HepG2 (cell line): ENCODE data around the gene MAP2K2. TPM values are rescaled to one million over a fixed set of nuclear protein-coding genes. Genes with fewer than 3 reads are reported as not detected.

ENCODE experiments used
- AGO1 ChIP-seq: fragments of 200-400 bp; formaldehyde crosslinking; IDR thresholded peaks from 2 replicates; pipeline ENCODE4 v1.6.1; 2017; ENCODE audit warnings: mild to moderate bottlenecking, low read depth, low read length, moderate library complexity; ENCODE audit not compliant: poor library complexity, severe bottlenecking
- DRAP1 ChIP-seq: IDR thresholded peaks from 2 replicates; pipeline ENCODE4 v1.6.1; 2016; ENCODE audit warnings: missing genetic modification reagents, missing compliant biosample characterization
- EHMT2 ChIP-seq: fragments of 200-600 bp; sonication (generic); IDR thresholded peaks from 2 replicates; pipeline ENCODE4 v1.7.0; 2017; ENCODE audit warnings: antibody characterized with exemption, low read depth, low read length, borderline replicate concordance
- HNF1A ChIP-seq, 2 experiments: sonication (generic) in 1 of 2; formaldehyde crosslinking in 1 of 2; IDR thresholded peaks; 2 replicates each; pipeline versions ENCODE4 v1.4.0 to v1.6.1; 2016 to 2020; ENCODE audit warnings: borderline replicate concordance in 1 of 2, low read depth in 1 of 2, mild to moderate bottlenecking in 1 of 2, missing genetic modification reagents in 1 of 2
- HNRNPL ChIP-seq: fragments of 200-400 bp; formaldehyde crosslinking; IDR thresholded peaks from 2 replicates; pipeline ENCODE4 v1.6.1; 2017; ENCODE audit warnings: mild to moderate bottlenecking, low read depth, low read length
- KDM2A ChIP-seq: sonication (generic); formaldehyde crosslinking; IDR thresholded peaks from 2 replicates; pipeline ENCODE4 v1.4.0; 2020; ENCODE audit warnings: low read depth, missing genetic modification reagents, borderline replicate concordance
- MAF1 ChIP-seq: sonication (generic); formaldehyde crosslinking; IDR thresholded peaks from 2 replicates; pipeline ENCODE4 v1.5.0; 2020; ENCODE audit warnings: missing genetic modification reagents, borderline replicate concordance
- NPAS2 ChIP-seq: sonication (generic); formaldehyde crosslinking; IDR thresholded peaks from 2 replicates; pipeline ENCODE4 v1.8.0; 2022; ENCODE audit warnings: mild to moderate bottlenecking, missing genetic modification reagents, borderline replicate concordance
- PPARG ChIP-seq: conservative IDR thresholded peaks from 2 replicates; pipeline ENCODE4 v1.6.1; 2016; ENCODE audit warnings: missing biosample characterization, missing genetic modification reagents
- RBM39 ChIP-seq: fragments of 200-400 bp; formaldehyde crosslinking; IDR thresholded peaks from one replicate; pipeline ENCODE4 v1.6.1; 2018; ENCODE audit warnings: antibody characterized with exemption, mild to moderate bottlenecking, low read depth, low read length; ENCODE audit not compliant: poor library complexity, severe bottlenecking
- SKI ChIP-seq: fragments of 450-650 bp; IDR thresholded peaks from one replicate; pipeline ENCODE4 v1.6.1; 2018; ENCODE audit warnings: mild to moderate bottlenecking; ENCODE audit not compliant: partially characterized antibody
- SRSF1 ChIP-seq: fragments of 200-400 bp; formaldehyde crosslinking; optimal IDR thresholded peaks from 2 replicates; pipeline ENCODE3; 2017; ENCODE audit warnings: mild to moderate bottlenecking, low read depth, low read length, moderate library complexity
- TOPORS ChIP-seq: sonication (generic); formaldehyde crosslinking; IDR thresholded peaks from 2 replicates; pipeline ENCODE4 v1.8.0; 2023; ENCODE audit warnings: mild to moderate bottlenecking, missing genetic modification reagents
- TRIM24 ChIP-seq: sonication (generic); formaldehyde crosslinking; IDR thresholded peaks from 2 replicates; pipeline ENCODE4 v1.8.0; 2022; ENCODE audit warnings: mild to moderate bottlenecking, missing genetic modification reagents
- ZKSCAN5 ChIP-seq: sonication (generic); formaldehyde crosslinking; IDR thresholded peaks from 2 replicates; pipeline ENCODE4 v1.5.1; 2020; ENCODE audit warnings: mild to moderate bottlenecking, missing genetic modification reagents
- ZNF30 ChIP-seq: sonication (generic); formaldehyde crosslinking; IDR thresholded peaks from 2 replicates; pipeline ENCODE4 v1.5.0; 2020; ENCODE audit warnings: mild to moderate bottlenecking, missing genetic modification reagents
- ZNF460 ChIP-seq: sonication (generic); formaldehyde crosslinking; IDR thresholded peaks from 2 replicates; pipeline ENCODE4 v1.5.1; 2020; ENCODE audit warnings: missing genetic modification reagents, mild to moderate bottlenecking, borderline replicate concordance
- ZNF557 ChIP-seq: sonication (generic); formaldehyde crosslinking; IDR thresholded peaks from 2 replicates; pipeline ENCODE4 v1.4.0; 2020; ENCODE audit warnings: missing genetic modification reagents
- ZNF589 ChIP-seq: sonication (generic); formaldehyde crosslinking; conservative IDR thresholded peaks from 2 replicates; pipeline ENCODE4 v1.8.0; 2022; ENCODE audit warnings: mild to moderate bottlenecking, moderate library complexity, missing genetic modification reagents
- ZNF710 ChIP-seq: sonication (generic); formaldehyde crosslinking; IDR thresholded peaks from 2 replicates; pipeline ENCODE4 v1.5.0; 2020; ENCODE audit warnings: mild to moderate bottlenecking, missing genetic modification reagents, borderline replicate concordance
- ZNF816 ChIP-seq: sonication (generic); formaldehyde crosslinking; IDR thresholded peaks from 2 replicates; pipeline ENCODE4 v1.8.0; 2022; ENCODE audit warnings: missing genetic modification reagents, mild to moderate bottlenecking, borderline replicate concordance
- polyA plus RNA-seq, 8 experiments: library from polyadenylated mRNA; depleted of rRNA in 3 of 8; stranded (reverse) in 7 of 8; unstranded in 1 of 8; fragments of >200 nt; fragmentation: Illumina TruSeq in 4 of 8; extraction: Trizol in 4 of 8; gene quantifications; 2 replicates each; pipeline versions ENCODE4 v1.2.1 to v1.2.3, GENCODE V29; 2011 to 2016; ENCODE audit warnings: low read depth in 4 of 8, missing spikeins in 1 of 8, mixed read lengths in 1 of 8; ENCODE audit not compliant: insufficient read depth in 1 of 8
- total RNA-seq, 5 experiments: library from RNA; depleted of rRNA; stranded (reverse); fragments of >200 nt; fragmentation: Illumina TruSeq; extraction: Trizol; gene quantifications; 2 replicates each; pipeline ENCODE4 v1.2.3, GENCODE V29; 2016; ENCODE audit warnings: low read depth in 1 of 5

MAP2K2 gene
- total and polyA plus RNA-seq, 2 of the 13 experiments (the other 11 are each of a cell fraction or from before 2014, with no cell fraction given) = 70.3 to 80.9 TPM

- TF ChIP-seq ZNF589 = no peak; the same call in 1 of the 2 replicates
- TF ChIP-seq AGO1 = no peak
- 0 out of 2 replicates have a peak, but pooled peaks have one; percentile 27 for TF ChIP-seq ZNF710 (CRISPR knock-in tag)
- TF ChIP-seq ZKSCAN5 (CRISPR knock-in tag) = no peak
- TF ChIP-seq TOPORS (CRISPR knock-in tag) = peak; percentile 67; the same call in 1 of the 2 replicates
- no peak for TF ChIP-seq HNF1A (IDR thresholded peaks at IDR 0.05; ENCODE audit: low read depth)
- 0 out of 2 replicates have a peak, but pooled peaks have one; percentile 21 for TF ChIP-seq HNF1A (CRISPR knock-in tag; IDR thresholded peaks at IDR 0.05; ENCODE audit: borderline replicate concordance)
- peak; percentile 65 for TF ChIP-seq SRSF1
- peak; percentile 68; the same call in 1 of the 2 replicates for TF ChIP-seq KDM2A
- no peak for TF ChIP-seq EHMT2
- 0 out of 2 replicates have a peak, but pooled peaks have one; percentile 12 for TF ChIP-seq PPARG (CRISPR knock-in tag)
- TF ChIP-seq ZNF30 (CRISPR knock-in tag) = 0 out of 2 replicates have a peak, but pooled peaks have one; percentile 62
- no peak for TF ChIP-seq NPAS2
- TF ChIP-seq ZNF816 (CRISPR knock-in tag) = peak; percentile 78; the same call in 1 of the 2 replicates
- no peak for TF ChIP-seq TRIM24 (CRISPR knock-in tag)
- peak; percentile 42; the same call in 1 of the 2 replicates for TF ChIP-seq ZNF557
- TF ChIP-seq ZNF460 = no peak; the same call in 1 of the 2 replicates
- TF ChIP-seq MAF1 (CRISPR knock-in tag) = 0 out of 2 replicates have a peak, but pooled peaks have one; percentile 58
- peak; percentile 83 for TF ChIP-seq DRAP1 (CRISPR knock-in tag)
- no peak for TF ChIP-seq RBM39
- no peak for TF ChIP-seq SKI
- TF ChIP-seq HNRNPL = peak; percentile 81; the same call in 1 of the 2 replicates
These were observed at the start of gene MAP2K2 (continued) for GRCh38 chr19:4123615-4124568.
